ENCODE data around the gene TFCP2.
A peak's percentile ranks its signal among the peaks of the same experiment; 100 is the strongest.
"Not testable (repeated sequence)": the region's sequence is repeated elsewhere in the genome, so short reads cannot be mapped to it uniquely, and the experiment has no call there.

TFCP2 gene, protein sequence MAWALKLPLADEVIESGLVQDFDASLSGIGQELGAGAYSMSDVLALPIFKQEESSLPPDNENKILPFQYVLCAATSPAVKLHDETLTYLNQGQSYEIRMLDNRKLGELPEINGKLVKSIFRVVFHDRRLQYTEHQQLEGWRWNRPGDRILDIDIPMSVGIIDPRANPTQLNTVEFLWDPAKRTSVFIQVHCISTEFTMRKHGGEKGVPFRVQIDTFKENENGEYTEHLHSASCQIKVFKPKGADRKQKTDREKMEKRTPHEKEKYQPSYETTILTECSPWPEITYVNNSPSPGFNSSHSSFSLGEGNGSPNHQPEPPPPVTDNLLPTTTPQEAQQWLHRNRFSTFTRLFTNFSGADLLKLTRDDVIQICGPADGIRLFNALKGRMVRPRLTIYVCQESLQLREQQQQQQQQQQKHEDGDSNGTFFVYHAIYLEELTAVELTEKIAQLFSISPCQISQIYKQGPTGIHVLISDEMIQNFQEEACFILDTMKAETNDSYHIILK

DNA sequence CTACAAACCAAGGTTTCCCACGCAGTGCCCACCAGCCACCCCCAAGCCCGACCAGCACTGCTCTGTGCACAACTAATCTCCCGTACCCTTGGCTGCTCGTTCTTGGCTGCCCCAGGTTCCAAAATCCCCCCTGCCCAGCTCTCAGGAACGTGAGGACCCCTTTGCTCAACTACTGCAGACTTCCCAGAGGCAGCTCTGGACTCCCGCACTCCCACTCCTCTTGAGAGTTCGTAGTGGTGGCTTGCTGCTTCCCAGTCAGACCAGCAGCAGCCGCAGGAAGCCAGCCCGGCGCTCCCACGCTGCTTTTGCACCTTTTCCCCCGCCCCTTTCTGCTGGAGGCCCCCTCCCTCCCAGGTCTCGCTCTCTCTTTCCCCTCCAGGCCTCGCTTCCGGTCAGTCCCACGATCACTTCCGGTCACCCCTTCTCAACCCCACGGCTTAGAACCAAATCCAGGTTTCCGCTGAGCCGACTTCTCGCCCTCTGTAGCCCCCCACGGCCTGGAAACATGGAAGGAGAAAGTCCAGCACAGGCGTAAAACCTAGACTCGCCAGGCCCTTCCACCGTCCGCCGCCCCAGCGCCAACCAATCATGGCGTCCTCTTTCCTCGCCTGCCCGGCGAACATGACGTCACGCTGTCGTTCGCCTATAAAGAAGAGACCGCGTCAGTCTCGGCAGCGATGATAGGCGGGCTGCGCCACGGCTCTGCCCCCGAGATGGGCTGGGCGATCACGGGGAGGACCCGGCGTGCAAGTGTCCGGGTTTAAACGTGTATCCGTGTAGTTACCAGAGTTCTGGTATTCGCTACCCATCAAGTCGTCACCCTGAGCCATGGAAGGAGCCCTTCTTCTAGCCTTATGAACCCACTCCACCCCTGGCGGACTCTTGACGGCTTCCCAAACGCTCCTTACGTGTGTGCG lies at the start of gene TFCP2:
TFCP2 (minus strand) TSS at position 621 of the 917 bp plus-strand sequence. CDS start 713 bp downstream, outside the sequence.
- DNase-seq = peak; percentile 92

DNA sequence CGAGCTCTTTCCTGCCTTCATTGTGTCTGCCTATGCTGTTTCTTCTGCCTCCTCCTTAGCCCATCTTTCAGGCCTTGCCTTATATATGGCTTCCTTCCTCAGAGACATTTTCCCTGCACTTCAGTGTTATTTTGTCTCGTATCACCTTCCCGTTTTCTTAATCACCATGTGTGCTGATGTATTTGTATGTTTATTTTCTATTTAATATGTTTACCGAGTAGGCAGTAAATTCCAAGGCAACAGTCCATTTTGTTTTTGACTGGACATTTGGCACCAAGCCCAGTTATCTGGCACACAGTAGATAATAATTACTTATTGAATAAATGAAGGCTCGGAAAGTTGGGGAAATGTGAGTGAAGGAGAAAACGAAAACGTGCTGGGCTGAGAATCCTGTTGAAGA lies 49.5 kb upstream of the TFCP2 start:
- DNase-seq = peak; percentile 46

DNA sequence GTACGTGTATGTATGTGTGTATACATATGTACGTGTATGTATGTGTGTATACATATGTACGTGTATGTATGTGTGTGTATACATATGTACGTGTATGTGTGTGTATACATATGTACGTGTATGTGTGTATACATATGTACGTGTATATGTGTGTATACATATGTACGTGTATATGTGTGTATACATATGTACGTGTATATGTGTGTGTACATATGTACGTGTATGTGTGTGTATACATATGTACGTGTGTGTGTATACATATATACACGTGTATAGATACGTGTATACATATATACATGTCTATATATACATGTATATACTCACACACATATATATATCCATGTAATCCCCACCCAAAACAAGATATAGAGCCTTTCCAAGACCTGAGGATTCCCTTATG lies 46.9 kb upstream of the TFCP2 start:
- DNase-seq = not testable (repeated sequence)

DNA sequence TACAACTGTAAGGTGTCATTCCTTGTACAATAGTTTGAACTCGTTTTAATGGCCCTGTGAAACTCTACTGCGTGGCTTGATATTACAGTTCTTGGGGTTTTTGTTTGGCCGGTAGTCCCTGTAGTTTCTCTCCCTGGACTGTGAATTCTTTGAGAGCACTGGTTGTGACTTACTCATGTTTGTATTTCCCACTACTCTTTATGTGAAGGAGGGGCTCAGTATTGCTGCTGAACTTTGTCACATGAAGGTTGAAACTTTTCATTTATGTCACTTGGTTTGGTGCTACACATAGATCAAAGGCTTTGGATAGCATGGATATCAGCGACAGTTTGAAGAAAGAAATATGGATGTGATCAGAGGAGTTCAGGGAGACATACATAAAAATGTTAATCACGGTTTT lies 46.4 kb upstream of the TFCP2 start:
- DNase-seq = no peak

DNA sequence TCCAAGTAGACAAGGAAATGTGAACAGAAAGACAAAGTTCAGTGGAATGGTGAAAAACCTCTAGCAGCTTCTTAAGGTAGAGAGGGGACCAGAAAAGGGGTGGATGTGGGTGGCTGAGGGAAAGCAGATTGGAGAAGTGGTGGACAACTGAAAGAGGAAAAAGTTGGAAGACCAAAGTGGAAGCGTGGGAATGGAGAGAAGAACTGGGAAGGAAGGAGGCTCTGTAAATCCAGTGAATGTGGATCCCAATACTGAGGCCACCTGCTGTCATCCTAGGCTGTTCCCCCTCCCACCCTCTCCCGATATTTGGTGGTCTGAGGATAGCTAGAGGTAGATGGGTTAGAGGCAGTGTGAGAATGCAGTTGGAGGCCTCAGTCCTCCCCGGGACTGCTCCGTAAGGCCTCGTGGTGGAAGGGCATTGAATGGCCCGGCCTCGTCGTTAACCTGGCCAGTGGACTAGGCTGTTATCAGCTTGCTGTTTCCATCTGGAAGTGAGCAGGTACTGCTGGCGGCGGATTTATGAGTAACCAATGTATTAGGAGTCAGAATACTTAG lies 45.7 kb upstream of the TFCP2 start:
- DNase-seq = no peak

DNA sequence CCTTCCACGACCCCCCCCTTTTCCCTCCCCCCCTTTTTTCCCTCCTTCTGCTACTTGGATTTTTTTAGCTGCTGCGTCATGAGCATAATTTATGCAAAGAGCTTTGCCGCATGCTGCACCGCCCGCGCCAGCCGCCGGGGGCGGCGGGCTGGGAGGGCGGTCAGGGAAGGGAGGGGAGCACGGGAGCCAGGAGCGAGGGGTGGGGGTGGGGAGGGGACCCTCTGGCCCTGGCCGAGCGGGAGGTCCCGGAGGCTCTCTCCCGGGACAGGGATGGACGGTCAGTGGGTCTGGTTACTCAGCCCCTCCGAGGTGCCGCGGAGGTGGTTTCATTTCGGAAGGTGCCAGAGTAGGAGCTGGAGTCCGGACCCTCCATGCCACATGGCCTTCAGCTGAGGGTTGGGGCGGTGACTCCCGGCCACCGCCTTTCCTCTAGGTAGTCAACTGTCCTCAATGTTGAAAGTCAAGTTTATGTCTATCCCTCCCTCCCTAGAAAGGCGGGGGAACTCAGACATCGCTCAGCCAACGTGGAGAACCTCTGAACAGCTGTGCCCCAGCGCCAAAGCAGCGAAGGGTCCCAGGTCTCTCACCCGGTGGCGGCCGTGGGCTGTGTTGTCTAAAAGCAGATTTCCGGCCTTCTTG lies 45.2 kb upstream of the TFCP2 start, which contains the start of gene POU6F1:
POU6F1 (minus strand) TSS at position 95 of the 639 bp plus-strand sequence. CDS start 11,226 bp downstream, outside the sequence.
- peak; percentile 44 for DNase-seq

DNA sequence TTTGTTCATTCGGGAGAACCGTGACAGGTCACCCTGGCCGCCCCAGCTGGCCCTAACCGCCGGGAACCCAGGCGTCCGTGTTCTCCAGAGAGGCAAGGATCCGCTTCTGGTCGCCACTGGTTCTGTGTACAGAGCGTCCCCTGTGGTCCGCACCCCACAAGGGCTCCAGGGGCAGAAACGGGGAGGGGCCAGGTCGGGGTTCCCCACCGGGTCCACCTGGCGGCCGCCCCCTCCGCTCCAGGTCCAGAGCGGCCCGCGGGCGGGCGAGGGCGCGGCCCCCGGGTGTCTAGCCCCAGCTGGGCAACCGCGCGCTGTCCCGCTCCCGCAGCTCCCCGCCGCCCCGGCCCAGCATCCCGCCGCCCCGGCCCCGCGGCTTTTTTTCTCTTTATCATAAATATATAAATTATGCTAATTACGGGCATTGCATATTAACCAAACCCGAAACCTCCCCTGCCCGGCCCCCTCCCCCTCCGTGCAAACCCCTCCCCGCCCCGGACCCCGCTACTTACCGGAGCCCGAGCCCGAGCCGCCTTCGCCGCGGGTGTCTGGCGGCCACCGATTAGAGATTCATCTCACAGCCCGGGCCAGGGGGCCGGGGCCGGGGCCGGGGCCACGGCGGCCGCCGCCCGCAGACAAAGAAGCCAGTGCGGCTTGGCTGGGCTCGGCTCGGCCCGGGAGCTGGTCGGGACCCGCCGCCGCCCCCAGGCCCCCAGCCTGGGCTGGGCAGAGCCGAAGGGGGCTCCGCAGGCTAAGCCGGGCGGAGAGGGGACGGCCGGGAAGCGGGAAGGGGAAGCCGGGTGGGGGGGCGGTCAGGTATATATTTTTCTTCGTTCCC lies 44.4 kb upstream of the TFCP2 start:
- DNase-seq = no peak

DNA sequence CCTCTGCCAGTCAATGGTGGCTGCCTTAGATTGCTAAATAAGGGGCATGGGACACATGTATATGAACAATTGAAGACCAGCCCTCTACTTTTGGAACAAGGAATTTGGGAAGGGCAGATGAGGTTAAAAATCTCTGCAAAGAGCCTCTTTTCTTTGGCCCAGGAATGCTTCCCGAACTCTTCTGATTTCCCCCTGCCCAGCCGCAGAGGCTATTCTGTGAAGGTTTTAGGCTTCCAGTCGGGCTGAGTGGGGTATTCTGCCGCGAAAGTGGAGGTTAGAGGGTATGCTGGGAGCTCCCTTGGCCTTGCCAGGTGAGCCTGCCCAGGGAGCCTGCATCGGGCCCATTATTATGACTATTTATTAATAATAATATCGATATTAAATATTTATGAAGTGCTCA lies 43.7 kb upstream of the TFCP2 start:
- no peak for DNase-seq

DNA sequence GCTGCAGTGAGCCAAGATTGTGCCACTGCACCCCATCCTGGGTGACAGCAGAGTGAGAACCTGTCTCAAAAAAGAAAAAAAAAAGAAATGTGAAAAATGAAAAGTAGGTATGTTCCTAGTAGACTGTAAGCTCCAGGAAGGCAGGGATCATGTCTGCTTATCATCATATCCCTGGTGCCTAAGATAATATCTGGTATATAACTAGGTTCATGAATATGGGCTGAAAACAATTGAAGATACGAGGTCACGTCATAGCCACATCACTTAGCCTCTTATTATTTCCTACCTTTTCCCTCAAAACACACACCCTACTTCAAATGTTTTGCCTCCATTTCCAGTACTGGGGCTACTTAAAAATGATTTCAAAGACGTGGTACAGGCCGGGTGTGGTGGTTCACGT lies 42.0 kb upstream of the TFCP2 start:
- no peak for DNase-seq

DNA sequence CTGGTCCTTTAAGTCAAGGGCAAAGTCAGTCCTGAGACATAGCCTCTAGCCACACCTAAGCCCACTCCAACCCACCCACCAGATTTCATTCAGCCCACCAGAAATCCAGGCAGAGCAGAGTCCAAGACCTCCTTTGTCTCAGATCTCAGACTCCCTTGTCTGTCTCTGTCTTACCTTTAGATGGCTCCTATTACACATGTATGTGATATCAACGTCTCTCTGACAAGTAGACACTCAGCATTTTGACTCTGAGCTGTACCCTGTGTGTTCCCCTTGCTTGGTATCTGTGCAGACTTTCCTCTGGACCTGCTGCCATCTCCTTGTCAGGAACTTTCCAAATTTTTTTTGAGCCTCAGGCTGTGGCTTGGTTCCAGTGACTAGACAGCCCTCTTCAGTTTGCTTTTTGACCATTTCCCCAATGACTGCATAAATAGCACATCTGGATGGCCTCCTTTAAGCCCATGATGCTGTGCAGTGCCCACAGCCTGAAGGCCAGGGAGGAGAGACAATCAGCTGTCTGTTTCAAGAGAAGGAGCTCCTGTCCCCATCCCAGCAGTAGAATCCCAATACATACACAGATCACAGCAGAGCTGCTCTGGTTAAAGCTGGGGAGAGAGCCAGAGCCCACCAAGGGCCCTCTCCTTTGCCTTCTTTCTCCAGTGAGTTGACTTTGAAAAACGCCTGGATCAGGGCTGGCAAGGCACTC lies 37.9 kb upstream of the TFCP2 start:
- DNase-seq = no peak

DNA sequence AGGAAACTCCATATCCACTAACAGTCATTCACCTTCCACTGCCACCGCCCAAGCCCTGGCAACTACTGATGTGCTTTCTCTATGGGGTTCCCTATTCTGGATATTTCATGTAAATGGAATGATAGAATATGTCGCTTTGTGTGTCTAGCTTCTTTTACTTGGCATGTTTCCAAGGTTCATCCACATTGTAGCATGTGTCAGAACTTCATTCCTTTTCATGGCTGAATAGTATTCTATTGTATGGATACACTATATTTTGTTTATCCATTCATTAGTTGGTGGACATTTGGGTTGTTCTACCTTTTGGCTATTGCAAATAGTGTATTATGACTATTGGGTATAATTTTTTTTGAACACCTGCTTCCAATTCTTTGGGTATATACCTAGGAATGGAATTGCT lies 36.3 kb upstream of the TFCP2 start:
- no peak for DNase-seq

DNA sequence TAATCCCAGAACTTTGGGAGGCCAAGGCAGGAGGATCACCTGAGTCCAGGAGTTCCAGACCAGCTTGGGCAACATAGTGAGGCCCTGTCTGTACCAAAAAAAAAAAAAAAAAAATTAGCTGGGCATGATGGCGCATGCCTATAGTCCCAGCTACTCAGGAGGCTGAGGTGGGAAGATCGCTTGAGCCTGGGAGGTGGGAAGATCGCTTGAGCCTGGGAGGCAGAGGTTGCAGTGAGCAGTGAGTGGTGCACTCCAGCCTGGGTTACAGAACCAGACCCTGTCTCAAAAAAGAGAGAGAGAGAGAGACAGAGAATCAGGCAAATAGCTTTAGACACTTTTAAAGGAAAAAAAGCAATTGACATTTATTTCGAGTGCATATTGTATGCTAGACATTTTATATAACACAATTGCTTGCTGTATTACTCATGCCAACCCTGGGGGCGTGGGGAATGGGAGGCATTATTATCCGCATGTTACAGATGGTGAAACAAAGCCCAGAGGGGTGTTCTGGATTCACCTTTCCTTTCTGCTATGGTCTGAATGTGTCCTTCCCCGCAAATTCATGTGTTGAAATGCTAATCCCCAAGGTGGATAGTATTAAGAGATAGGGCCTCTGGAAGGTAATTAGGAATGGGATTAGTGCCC lies 35.2 kb upstream of the TFCP2 start:
- DNase-seq = no peak

DNA sequence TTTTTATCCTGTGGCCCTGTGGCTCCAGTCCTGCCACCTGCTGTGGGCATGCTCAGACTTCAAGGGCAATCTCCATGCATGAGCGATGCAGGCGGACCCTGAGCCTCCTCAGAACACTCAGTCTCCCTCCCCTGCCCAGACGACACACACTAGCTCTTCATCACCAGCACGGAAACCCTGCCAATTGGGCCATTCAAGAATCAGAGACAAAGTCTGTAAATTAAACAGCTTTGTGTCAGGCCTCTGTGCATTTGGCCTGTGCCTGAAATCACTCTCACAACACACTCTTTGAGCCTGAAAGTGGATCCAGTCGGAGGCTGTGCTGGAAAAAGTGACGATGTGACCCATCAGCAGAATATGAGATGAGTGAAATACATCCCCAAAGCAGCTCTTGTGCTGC lies 32.4 kb upstream of the TFCP2 start:
- no peak for DNase-seq

DNA sequence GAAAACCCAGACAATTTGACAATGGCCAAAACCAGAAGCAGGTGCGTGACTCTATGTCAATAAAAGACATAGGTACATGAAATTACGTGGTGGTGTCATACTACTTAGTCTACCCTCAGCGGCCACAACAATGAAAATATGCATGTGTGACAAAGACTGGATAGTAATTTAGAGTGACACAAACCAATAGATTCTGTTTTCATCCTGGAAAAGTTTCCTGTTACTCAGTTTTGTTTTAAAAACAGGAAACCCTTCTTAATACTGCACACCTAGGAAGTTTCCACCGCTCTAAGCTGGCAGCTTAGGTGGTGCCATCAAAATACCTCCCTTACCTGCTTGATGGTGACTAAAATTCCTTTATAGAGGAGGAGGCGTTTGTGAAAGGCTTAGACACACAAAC lies 29.8 kb upstream of the TFCP2 start:
- no peak for DNase-seq

DNA sequence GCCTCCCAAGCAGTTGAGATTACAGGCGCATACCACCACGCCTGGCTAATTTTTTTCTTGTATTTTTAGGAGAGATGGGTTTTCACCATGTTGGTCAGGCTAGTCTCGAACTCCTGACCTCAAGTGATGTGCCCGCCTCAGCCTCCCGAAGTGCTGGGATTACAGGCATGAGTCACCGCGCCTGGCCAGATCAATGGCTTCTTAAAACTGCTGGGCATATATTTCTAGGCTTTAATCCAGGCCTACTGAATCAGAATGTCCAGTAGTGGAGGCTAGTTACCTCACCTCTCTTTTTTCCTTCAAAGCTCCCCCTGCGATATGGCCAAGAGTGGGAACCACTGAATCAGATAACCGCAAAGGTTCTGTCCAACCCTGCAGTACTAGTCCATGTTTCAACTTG lies 27.9 kb upstream of the TFCP2 start:
- no peak for DNase-seq

DNA sequence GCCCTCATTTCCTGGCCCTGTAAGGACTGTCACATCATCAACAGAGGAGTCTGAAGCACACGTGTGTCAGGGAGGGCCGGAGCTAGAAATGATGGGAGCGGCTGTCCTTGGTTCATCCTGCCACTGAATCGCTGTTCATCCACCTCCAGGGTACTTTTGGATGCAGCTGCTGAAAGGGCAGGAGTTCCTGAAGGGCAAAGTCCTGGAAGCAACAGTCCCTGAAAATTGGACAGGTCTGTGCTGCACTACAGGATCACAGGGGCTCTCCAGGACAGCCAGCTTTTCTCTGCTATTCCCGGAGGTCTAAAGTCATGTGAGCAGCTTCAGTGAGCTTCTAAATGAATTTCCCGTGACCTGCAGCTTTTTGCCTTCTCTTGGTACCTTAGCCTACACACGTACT lies 27.2 kb upstream of the TFCP2 start:
- no peak for DNase-seq

DNA sequence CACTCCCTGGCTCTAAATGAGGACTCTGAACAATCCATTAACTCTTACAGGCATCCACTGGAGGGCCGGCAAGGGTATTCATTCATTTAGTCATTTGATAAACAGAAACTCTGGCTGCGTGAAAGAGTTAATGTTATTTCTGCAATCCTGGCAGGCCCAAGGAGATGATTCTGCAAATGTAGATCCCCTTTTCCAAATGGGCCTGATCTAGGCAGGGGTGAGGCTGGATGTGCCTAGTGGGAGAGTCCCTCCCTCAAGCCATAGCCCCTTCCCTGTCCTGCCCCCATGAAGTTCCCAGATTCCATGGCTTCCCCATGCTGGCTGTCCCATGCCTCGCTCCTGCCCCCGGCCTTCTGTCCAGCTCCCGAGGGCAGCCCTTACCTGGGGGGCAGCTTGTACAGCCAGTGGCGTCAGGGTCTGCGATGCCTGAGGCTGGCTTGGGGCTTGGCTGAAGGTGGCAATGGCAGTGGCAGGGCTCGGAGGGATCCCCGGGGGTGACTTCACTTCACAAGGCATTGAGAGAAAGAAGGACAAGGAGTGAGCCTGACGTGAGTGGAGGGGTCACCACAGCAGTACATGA lies 26.5 kb upstream of the TFCP2 start:
- DNase-seq = no peak

DNA sequence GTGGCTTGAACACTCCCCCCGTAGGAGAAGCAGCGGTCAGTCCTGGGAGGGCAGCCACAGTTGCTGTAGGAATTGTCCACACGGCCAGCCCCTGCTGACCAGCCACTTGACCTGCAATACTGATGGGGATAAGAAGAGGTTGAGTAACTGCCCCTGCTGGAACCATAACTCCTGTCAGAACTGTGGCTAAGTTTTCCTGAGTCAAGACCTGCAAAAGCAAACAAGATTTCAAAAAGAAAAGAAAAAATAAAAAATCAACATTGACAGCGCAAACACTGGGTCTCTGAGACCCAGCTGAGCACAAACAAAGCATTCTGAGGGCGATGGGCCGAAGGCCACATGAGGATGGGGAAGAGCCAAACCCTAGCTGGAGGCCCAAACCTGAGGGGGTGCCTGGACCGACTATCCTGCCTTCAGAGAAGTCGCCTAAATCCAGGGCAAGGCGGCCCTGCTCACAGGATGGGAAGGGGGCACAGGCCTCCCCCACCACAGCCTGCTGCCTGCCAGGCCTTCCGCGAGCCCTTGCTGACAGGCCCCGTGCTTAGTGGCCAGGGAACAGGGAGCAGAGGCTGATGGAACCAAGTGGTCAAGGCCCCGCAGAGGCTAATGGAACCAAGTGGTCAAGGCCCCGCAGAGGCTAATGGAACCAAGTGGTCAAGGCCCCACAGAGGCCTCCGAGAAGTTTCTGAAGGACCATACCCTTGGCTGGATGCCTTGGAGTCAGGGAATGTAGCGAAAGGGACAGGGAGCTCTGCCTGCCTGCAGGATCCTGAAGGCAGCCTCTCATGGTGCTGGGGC lies 25.8 kb upstream of the TFCP2 start:
- DNase-seq = no peak
